ENCODE results near the gene DENND2A.
A peak's percentile ranks its signal among the peaks of the same experiment; 100 is the strongest.
"Not testable (repeated sequence)": the region's sequence is repeated elsewhere in the genome, so short reads cannot be mapped to it uniquely, and the experiment has no call there.

Gene DENND2A, protein sequence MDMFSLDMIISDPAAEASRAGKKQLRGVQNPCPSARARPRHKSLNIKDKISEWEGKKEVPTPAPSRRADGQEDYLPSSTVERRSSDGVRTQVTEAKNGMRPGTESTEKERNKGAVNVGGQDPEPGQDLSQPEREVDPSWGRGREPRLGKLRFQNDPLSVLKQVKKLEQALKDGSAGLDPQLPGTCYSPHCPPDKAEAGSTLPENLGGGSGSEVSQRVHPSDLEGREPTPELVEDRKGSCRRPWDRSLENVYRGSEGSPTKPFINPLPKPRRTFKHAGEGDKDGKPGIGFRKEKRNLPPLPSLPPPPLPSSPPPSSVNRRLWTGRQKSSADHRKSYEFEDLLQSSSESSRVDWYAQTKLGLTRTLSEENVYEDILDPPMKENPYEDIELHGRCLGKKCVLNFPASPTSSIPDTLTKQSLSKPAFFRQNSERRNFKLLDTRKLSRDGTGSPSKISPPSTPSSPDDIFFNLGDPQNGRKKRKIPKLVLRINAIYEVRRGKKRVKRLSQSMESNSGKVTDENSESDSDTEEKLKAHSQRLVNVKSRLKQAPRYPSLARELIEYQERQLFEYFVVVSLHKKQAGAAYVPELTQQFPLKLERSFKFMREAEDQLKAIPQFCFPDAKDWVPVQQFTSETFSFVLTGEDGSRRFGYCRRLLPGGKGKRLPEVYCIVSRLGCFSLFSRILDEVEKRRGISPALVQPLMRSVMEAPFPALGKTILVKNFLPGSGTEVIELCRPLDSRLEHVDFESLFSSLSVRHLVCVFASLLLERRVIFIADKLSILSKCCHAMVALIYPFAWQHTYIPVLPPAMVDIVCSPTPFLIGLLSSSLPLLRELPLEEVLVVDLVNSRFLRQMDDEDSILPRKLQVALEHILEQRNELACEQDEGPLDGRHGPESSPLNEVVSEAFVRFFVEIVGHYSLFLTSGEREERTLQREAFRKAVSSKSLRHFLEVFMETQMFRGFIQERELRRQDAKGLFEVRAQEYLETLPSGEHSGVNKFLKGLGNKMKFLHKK

DNA sequence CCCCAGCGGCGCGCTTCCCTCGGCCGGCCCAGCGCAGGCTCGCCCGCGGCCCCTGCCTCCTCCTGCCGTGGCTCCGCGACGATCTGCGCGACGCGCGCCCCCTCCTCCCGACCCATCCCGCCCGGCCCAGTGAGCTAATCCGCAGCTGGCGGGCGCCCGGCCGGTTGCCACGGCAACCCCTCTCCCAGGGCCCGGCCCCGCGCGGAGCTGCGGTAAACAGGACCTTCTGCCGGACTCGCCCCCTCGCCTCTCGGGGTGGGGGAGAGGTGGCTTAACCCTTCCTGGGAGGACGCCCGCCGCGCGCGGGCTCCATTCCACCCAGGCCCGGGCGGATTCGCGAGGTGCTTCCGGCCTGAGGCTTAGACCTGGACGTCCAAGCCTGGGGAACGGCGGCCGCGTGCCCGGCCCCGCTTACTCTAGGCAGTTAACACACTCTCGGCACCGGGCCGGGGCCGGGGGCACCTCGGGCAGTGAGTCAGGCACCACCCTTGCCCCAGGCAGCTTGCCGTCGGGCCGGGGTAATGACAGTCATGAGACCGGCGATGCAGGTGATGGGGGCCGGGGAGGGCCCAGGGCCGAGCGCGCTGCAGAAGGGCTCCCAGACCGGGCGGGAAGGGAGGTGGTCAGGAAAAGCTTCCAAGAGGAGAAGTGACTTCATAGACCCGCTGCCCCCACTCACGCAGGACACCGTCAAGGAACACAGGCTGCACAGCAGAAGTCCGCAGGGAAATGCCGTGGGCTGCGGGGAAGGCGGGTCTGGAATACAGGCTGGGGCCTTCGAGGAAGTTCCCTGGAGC lies at the start of gene DENND2A:
TSS of gene DENND2A (minus strand) at position 87 of the 797 bp plus-strand sequence. CDS start 38,416 bp downstream, outside the sequence.
- peak; percentile 47 for DNase-seq (ENCODE audit: low read depth)

- DNase-seq (ENCODE audit: low read depth): no peak
These were observed 48.9 kb upstream of the DENND2A start for GRCh38 chr7:140689199-140690152.

- DNase-seq (ENCODE audit: low read depth): no peak
These were observed 47.7 kb upstream of the DENND2A start for GRCh38 chr7:140688341-140688740.

DNA sequence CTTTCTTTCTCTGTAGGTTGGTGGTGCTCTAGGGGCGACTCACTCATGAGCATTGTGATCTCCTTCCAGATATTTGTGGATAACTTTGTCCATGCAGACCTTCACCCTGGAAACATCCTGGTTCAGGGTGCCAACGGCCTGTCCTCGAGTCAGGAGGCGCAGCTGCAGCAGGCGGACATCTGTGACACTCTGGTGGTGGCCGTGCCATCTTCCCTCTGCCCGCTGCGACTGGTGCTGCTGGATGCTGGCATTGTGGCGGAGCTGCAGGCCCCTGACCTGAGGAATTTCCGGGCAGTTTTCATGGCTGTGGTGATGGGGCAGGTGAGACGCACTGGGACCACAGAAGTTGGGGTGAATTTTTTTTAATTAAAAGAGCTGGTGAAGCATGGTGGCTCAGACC lies 46.3 kb upstream of the DENND2A start:
- no peak for DNase-seq (ENCODE audit: low read depth)

- DNase-seq (ENCODE audit: low read depth): no peak
These were observed 44.9 kb upstream of the DENND2A start for GRCh38 chr7:140685407-140686087.

GRCh38 chr7:140684066-140684950 lies 43.7 kb upstream of the DENND2A start:
- DNase-seq (ENCODE audit: low read depth): no peak

DNA sequence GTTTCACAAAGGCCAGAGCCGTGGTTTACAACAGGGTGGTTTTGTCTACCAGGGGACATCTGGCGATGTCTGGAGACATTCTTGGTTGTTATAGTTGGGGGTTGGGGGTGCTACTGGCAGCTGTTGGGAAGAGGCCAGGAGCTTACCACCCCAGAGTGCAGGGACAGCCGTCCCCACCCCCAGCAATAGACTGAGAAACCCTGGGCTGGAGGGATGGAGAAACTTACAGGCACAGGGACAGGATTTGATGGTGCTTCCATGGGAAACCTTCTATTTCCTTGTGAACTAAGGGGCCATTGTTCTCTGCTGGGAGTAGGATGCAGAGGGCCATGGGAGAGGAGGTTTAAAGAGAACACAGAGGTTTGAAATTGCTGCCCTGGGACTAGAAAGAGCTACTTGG lies 43.0 kb upstream of the DENND2A start:
- DNase-seq (ENCODE audit: low read depth): no peak

- no peak for DNase-seq (ENCODE audit: low read depth)
These were observed 41.2 kb upstream of the DENND2A start for GRCh38 chr7:140681766-140682165.

DNA sequence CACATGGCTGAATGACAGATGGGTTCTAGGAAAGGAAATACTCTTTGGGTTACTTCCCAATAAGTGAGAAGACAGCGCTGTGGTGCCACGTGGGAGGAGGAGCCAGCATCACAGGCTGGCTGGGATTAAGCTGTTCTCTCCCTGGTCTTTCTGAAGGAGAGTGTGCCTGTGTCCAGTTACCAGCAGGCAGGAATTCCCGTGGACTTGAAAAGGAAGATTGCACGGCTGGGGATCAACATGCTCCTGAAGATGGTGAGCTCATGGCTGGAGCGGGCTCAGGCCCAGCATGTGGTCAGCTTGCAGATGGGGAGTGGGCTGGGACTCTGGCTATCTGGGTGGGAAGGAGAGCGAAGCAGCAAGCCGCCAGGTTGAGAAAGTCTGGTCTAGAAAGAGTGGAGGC lies 40.3 kb upstream of the DENND2A start:
- no peak for DNase-seq (ENCODE audit: low read depth)

DNA sequence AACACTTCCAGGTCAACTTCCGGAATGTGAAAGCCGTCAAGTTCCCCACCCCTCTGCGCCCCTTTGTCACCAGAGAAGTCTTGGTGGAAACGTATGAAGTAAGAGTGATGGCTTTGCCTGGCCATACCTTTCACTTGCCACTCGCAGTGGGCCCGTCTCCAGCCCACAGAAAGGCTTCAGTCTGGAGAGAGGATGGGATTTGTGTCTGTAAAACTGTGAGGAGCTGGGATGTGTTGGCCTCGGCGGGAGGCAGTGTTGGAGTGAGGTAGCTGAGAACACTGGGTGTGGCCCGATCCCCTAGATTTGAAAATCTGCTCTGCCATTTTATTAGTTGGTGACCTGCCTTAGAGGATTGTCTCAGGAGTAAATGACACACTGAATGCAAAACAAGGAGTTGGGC lies 38.6 kb upstream of the DENND2A start:
- no peak for DNase-seq (ENCODE audit: low read depth)

GRCh38 chr7:140678816-140679130 lies 38.2 kb upstream of the DENND2A start:
- DNase-seq (ENCODE audit: low read depth): no peak

- DNase-seq (ENCODE audit: low read depth): no peak
These were observed 37.6 kb upstream of the DENND2A start for GRCh38 chr7:140678081-140678815.

- no peak for DNase-seq (ENCODE audit: low read depth)
These were observed 36.9 kb upstream of the DENND2A start for GRCh38 chr7:140677496-140677895.

DNA sequence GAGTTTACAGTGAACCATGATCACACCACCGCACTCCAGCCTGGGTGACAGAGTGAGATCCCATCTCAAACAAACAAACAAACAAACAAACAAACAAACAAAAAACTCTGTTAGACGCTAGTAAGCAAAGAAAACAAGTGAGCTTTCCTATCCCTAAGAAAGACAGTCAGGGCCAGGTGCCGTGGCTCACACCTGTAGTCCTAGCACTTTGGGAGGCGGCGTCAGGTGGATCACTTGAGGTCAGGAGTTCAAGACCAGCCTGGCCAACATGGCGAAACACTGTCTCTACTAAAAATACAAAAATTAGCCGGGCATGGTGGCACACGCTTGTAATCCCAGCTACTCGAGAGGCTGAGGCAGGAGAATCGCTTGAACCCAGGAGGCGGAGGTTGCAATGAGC lies 36.3 kb upstream of the DENND2A start:
- DNase-seq (ENCODE audit: low read depth): not testable (repeated sequence)

DNA sequence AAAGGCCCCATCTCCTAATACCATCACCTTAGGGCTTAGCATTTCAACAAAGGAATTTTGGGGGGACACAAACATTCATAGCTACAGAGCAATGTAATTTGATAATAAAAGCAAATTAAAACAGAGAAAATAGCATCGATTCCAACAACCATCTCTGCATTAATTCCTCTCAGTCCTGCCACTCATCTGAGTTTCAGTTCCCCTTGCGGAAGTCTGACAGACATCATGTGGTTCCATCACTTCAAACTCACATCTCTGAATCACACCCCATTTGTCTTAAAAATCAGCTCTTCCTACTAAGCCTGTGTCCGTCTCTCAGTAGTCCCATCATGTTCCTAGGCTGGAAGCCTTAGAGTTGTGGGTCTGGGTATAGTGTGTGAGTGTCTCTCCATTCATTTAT lies 35.7 kb upstream of the DENND2A start:
- DNase-seq (ENCODE audit: low read depth): no peak

GRCh38 chr7:140675726-140676125 lies 35.1 kb upstream of the DENND2A start:
- DNase-seq (ENCODE audit: low read depth): no peak

GRCh38 chr7:140674899-140675701 lies 34.5 kb upstream of the DENND2A start:
- peak; percentile 61 for DNase-seq (ENCODE audit: low read depth)

DNA sequence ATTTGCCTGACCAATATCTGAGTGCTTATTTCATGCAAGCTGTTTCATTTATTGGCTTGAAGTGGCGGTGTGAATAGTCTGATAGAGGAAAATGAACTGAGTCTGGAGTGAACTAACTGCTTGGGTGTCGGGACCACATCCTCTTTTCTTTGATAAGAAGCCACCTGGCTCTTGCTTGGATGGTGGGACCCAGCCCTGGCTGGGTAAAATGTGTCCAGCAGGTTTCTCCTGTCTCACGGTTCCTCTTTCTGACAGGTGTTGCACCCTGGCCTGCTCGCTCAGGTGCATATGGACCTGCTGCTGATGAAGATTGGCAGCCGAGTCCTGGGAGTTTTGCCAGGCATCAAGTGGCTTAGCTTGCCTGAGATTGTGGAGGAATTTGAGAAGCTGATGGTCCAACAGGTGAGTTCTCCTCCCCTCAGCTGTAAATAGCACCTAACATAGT lies 33.8 kb upstream of the DENND2A start:
- DNase-seq (ENCODE audit: low read depth): no peak

Data from fibroblast of the conjunctiva (primary cell).